ENCODE measurements around the gene RNF152. TPM values are rescaled to one million over a fixed set of nuclear protein-coding genes. Genes with fewer than 3 reads are reported as not detected.

Gene RNF152
- polyA plus RNA-seq, 1 donor from 2014 or later: 22.9 TPM

- TF ChIP-seq MXI1 (conservative IDR thresholded peaks at IDR 0.05; ENCODE audit: poor library complexity, severe bottlenecking) (no peak), TAF1 (IDR thresholded peaks at IDR 0.05; ENCODE audit: low read depth) (no peak), RAD21 (conservative IDR thresholded peaks at IDR 0.05) (no peak), POLR2AphosphoS5 (IDR thresholded peaks at IDR 0.05) (no peak)
- H3K27me3 ChIP-seq (ENCODE audit: insufficient read depth, low read depth, low read length): peaks cover 2% of the 10 kb centered on the region
- H3K79me2 ChIP-seq (replicated peaks; ENCODE audit: insufficient read depth, low read length): no peaks in the 10 kb centered on the region
- no peaks in the 10 kb centered on the region for H3K36me3 ChIP-seq (ENCODE audit: insufficient read depth, low read length)
- no peaks in the 10 kb centered on the region for H3K9me3 ChIP-seq (ENCODE audit: low read length)
- H4K20me1 ChIP-seq (ENCODE audit: insufficient read depth): no peaks in the 10 kb centered on the region
- no peaks in the 10 kb centered on the region for H3F3A ChIP-seq (ENCODE audit: insufficient read depth, low read length, poor library complexity, severe bottlenecking)
- H3K4me2 ChIP-seq (ENCODE audit: low read length): no peak overlapping the region
- H2AFZ ChIP-seq (ENCODE audit: low read depth, low read length): no peak overlapping the region
- no peak overlapping the region for H3K9ac ChIP-seq (ENCODE audit: low read length)
- H3K27ac ChIP-seq (ENCODE audit: low read length): no peak overlapping the region
- H3K9me2 ChIP-seq (ENCODE audit: insufficient read depth, low read length): no peaks in the 10 kb centered on the region
- no peak overlapping the region for H3K4me3 ChIP-seq (ENCODE audit: low read length)
Observed at GRCh38 chr18:61896757-61897156, 4.0 kb upstream of the RNF152 start.

GRCh38 chr18:61896118-61896517 lies 3.3 kb upstream of the RNF152 start:
- Histone ChIP-seq H3K9me3 (ENCODE audit: low read length) (no peaks in the 10 kb centered on the region), H3K4me2 (ENCODE audit: low read length) (no peak overlapping the region), H3K4me3 (ENCODE audit: low read length) (no peak overlapping the region), H3K9me2 (ENCODE audit: insufficient read depth, low read length) (no peaks in the 10 kb centered on the region), H2AFZ (ENCODE audit: low read depth, low read length) (no peak overlapping the region), H3K36me3 (ENCODE audit: insufficient read depth, low read length) (no peaks in the 10 kb centered on the region), H3F3A (ENCODE audit: insufficient read depth, low read length, poor library complexity, severe bottlenecking) (no peaks in the 10 kb centered on the region), H4K20me1 (ENCODE audit: insufficient read depth) (no peaks in the 10 kb centered on the region), H3K27me3 (ENCODE audit: insufficient read depth, low read depth, low read length) (peaks cover 2% of the 10 kb centered on the region), H3K79me2 (replicated peaks; ENCODE audit: insufficient read depth, low read length) (no peaks in the 10 kb centered on the region), H3K27ac (ENCODE audit: low read length) (no peak overlapping the region), H3K9ac (ENCODE audit: low read length) (no peak overlapping the region)
- TF ChIP-seq MXI1 (conservative IDR thresholded peaks at IDR 0.05; ENCODE audit: poor library complexity, severe bottlenecking): no peak
- TF ChIP-seq REST (IDR thresholded peaks at IDR 0.05; ENCODE audit: borderline replicate concordance): no peak
- no peak for TF ChIP-seq RAD21 (conservative IDR thresholded peaks at IDR 0.05)
- TF ChIP-seq SMC3 (conservative IDR thresholded peaks at IDR 0.05; ENCODE audit: poor library complexity): no peak
- no peak for TF ChIP-seq EP300 (conservative IDR thresholded peaks at IDR 0.05; ENCODE audit: poor library complexity, severe bottlenecking)
- TF ChIP-seq TAF1 (IDR thresholded peaks at IDR 0.05; ENCODE audit: low read depth): no peak
- no peak for TF ChIP-seq CTCF (IDR thresholded peaks at IDR 0.05; ENCODE audit: poor library complexity, severe bottlenecking)
- TF ChIP-seq POLR2AphosphoS5 (IDR thresholded peaks at IDR 0.05): no peak
- no peak for TF ChIP-seq EZH2 (IDR thresholded peaks at IDR 0.05; ENCODE audit: borderline replicate concordance, insufficient read depth, low read length, poor library complexity, severe bottlenecking)
